NCI-H460 (cell line): ENCODE data around the gene NEURL1. TPM values are rescaled to one million over a fixed set of nuclear protein-coding genes. Genes with fewer than 3 reads are reported as not detected.
"Not testable (repeated sequence)": the region's sequence is repeated elsewhere in the genome, so short reads cannot be mapped to it uniquely, and the experiment has no call there.

Source experiments
- DNase-seq: peaks from one replicate; pipeline ENCODE4 v3.0.0-alpha.2; 2016; ENCODE audit warnings: low read depth; ENCODE audit errors: extremely low read depth
- total RNA-seq: library from RNA; depleted of rRNA; stranded (reverse); fragments of >200 nt; shearing (Covaris generic); gene quantifications from 2 replicates; pipeline ENCODE4 v1.2.3, GENCODE V29; 2014

Gene NEURL1
- total RNA-seq, 1 experiment from 2014 or later = not detected

DNA sequence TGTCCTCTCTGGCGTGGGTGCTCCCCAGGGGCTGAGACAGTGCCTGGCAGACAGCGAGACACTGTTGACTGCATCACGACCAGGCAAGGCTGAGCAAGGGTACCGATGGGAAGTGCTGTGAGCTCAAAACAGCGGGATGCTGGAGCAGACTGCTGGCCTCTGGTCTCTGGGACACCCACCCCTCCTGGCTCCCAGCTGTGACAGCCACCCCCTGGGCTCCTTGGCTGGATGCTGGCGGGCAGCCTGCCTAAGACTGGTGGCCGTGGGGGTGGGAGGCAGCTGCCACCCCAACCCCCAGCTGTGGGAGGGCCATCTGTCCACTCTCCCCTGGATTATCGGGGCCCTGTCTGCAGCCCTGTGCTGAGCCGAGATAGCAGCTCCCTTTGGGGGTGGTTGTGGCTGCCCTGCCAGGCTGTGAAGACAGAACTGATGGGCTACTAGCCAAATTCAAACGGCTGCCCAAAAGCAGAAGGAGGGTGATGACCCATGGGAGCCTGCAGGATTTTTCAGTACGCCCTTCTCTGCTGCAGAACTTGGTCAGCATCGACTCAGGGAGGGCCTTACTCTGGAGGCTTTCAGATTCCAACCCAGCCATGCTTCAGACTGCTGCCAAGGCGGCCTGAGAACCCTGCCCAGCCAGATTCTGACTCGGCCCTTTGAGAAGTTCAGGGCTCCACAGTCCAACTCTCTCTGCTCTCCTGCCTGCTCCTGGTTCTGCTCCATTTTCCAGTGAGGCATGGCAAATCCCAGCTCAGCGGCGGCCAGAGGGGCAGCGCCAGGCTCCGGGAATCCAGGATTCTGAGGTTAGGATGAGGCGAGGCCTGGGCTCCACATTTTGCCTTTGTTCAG is 125.3 kb downstream of the NEURL1 start:
- no peak for DNase-seq

DNA sequence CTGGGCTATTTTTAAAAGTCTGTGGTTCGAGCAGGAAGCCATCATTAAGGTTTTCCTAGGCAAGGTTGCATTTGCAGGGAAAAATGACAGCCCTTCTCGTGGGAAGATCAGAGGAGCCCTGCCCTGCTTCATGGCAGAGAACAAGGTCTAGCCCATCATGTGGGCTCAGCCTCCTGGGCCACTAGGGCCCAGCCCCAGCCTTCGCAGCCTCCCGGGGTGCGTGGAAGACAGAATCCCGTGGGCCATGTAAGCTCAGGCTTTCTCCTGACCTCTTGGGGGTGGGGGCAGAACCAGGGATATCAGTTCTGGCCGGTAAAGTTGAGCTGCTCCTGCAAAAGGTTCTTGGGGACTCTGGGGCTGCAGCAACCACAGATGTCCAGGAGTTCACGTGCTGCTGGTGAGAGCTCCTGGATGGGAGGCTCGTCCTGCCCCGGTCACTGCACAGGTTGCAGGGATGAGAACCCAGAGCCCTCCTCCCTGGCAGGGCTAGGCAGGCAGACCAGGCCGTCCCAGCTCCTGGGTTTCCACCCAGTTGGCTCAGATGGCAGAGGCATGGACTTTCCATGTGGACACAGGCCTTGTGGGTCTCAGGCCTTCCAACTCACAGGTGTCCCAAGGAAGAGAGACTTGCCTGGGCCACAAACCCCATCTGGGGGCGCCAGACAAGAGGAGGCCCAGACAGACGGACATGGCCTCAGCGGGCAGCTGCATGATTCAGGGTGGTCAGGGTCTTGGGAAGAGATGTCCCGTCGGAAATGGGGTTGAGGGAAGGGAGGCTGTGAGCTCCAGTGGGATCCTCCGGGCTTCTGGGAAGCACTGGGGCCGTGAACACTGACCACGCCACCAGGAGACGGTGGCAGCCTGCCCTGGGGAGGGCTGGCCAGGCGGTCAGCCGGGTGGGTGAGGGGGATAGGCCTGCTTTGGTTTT is 126.2 kb downstream of the NEURL1 start:
- no peak for DNase-seq

GRCh38 chr10:103620352-103620740 is 126.8 kb downstream of the NEURL1 start:
- DNase-seq = no peak

- DNase-seq = no peak
Measured at GRCh38 chr10:103620891-103621782, 127.6 kb downstream of the NEURL1 start.

DNA sequence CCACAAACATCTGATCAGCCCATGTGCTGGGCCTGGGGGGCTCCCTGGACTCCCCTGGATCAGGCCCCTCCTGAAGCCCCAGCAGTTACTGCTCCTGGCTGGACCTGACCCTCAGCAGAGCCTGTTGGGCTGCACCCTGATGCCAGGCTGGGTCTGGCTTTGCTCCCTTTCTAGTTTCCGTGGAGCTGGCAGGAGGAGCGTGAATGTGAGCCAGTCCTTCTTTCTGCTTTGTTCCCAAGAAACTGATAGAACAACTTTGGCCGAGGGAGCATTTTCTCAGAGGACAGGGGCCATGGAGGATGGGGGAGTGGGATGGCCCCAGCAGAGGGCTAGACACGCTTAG is 128.2 kb downstream of the NEURL1 start:
- DNase-seq = no peak

GRCh38 chr10:103622286-103622685 is 128.8 kb downstream of the NEURL1 start:
- no peak for DNase-seq

DNA sequence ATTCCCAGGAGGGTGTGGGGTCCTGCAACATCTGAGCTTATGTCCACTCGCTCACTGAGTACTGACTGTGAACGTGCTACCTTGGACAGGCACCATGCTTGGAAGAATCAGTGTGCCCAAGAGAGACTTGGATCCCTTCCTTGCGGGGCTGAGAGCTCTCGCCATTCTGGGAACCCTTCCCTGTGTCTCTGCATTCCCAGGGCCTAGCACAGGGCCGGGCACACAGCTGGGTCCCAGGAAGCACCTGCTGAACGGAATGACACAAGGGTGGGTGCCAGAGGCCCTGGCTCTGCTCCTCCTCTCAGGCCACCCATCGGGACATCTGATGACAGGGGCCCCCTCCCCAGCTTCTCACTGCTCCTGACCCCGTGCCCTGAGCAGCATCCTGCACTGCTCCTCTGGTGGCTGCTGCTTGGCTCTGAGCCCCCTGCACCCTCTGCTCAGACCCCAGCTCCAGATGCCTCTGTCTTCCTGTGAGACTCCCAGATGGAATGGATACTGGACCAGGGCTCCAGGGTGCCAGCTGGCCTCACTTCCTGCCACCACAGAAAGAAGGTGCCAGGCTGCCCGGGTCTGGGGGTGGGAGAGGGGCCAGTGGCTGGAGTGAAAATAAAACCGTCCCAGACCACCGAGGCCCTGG is 129.6 kb downstream of the NEURL1 start:
- no peak for DNase-seq

GRCh38 chr10:103626178-103626577 is 132.7 kb downstream of the NEURL1 start:
- DNase-seq = no peak

- DNase-seq = no peak
Measured at GRCh38 chr10:103627111-103627892, 133.8 kb downstream of the NEURL1 start.

GRCh38 chr10:103627893-103628292 is 134.4 kb downstream of the NEURL1 start:
- DNase-seq = no peak

- DNase-seq = no peak
Measured at GRCh38 chr10:103629581-103629980, 136.1 kb downstream of the NEURL1 start.

DNA sequence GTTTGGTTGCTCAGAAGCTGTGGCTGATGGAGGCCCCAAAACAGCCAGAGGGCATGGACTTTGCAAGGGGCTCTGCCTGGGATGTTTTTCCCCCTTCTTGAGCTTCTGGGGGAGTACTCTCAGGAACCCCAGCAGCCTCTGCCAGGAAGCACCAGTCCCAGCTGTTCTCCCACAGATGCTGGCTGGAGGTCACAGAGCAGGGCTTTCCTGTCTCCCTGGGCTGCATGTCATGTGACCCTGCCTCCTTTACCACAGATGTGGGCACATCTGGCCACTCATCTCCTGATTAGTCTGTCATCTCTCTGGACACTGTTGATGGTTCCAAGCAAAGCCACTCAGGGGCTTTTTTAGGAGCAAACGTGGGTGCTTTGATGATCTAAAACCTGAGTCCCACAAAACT is 136.7 kb downstream of the NEURL1 start:
- no peak for DNase-seq

DNA sequence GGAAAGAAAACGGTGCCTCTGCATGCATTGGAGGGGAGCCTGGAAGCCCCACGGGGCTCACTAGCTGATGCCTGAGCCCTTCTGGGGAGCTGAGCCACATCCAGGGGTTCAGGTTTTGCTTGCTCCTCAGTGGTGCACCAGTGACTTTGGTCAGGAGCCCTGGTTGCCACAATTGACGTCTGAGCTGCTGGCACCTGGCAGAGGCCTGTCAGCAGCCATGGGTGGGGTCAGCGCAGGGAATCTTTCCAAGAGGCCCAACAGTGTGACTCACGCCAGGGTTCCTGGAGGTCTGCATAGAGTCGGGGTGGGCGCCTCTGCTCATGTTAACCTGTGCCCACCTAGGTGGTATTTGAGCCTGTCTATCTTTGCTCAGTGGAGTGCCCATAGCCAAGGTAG is 138.7 kb downstream of the NEURL1 start:
- no peak for DNase-seq

DNA sequence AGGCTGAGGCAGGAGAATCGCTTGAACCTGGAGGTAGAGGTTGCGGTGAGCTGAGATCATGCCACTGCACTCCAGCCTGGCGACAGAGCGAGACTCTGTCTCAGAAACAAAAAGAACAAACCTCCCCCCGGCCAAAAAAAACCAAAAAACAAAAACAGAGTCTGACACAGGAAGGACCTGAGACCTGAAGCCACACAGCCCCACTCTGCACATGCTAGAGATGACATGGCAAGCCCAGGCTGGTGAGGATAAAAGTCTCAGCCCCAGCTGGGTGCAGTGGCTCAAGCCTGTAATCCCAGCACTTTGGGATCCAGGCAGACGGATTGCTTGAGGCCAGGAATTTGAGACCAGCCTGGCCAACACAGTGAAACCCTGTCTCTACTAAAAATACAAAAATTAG is 139.4 kb downstream of the NEURL1 start:
- not testable (repeated sequence) for DNase-seq

DNA sequence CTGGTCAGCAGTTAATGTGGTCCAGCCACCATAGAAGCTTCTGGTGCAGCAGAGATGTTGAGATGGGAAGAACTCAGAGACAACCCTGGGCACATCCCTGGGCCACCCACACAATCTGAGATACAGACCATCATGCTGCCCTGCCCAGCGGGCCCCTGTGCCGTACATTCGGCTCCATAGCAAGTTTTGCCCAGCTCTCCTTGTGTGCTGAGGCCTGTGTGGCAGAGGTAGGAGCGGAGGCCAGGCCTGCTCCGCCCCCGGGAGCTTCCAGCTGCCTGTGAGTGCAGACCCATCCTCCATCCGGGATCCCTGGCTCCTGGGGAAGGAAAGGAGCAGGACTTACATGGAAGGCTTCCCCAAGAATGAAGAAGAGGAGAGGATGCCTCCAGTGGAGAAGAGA is 140.3 kb downstream of the NEURL1 start:
- no peak for DNase-seq

- DNase-seq = no peak
Measured at GRCh38 chr10:103635580-103635979, 142.1 kb downstream of the NEURL1 start.

GRCh38 chr10:103636492-103636891 is 143.0 kb downstream of the NEURL1 start:
- DNase-seq = no peak

GRCh38 chr10:103637011-103637410 is 143.5 kb downstream of the NEURL1 start:
- DNase-seq = no peak

DNA sequence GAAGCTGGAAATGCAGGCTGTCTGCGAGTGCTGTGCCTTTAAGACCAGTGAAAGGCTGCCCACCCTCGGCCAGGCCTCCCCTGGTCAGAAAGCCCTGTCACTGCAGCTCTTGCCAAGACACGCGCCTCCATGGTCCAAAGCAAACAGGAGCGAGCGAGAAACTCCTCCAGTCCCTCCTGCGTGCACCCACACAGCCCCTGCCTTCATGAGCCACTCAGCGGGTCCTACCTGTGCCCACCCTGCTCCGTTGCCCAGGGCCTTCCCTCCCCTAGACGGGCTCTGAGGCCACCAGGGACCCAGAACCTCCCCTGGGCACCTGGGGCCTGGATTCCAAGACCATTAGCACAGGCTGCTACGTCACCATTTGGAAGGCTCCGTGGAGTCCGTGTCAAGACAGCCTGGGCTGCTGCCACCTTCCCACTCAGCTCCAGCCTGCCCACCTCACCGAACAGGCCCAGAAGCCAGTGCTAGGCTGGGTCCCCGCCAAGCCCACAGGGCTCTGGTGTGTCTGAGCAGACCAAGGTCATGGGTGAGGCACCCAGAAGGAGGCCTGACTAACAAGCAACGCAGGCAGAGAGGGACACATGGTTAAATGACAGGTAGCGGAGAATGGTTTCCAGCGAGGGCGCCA is 144.5 kb downstream of the NEURL1 start:
- no peak for DNase-seq
